GM18520 (cell line): ENCODE results near the gene NAV1.

Experiments used
- ATAC-seq: cut with Tn5 transposase; IDR thresholded peaks from one replicate; pipeline ENCODE4 v1.9.1; 2021; ENCODE audit not compliant: unreplicated experiment

NAV1 gene

DNA sequence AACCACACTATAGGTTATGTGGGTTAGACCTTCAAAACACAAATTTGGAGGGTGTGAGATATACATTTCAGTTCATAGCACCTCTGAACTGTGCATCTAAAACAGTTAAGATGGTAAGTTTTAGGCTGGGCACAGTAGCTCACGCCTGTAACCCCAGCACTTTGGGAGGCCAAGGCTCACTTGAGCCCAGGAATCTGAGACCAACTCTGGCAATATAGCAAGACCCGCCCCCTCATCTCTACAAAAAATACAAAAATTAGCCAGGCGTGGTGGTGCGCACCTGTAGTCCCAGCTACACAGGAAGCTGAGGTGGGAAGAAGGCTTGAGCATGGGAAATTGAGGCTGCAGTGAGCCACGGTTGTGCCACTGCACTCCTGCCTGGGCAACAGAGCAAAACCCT lies 47.9 kb downstream of the NAV1 start:
- ATAC-seq = no peak

GRCh38 chr1:201587729-201588128 lies 48.8 kb downstream of the NAV1 start:
- ATAC-seq = no peak
